NCI-H2107 treated with DMSO at 0.1 percent for 48 hours (cell line): ENCODE results near the gene MESP2.

Source experiments
- DNase-seq: peaks from one replicate; lab custom pipeline; 2025; ENCODE audit not compliant: unreplicated experiment; lab: John Stamatoyannopoulos, UW

MESP2 gene

GRCh38 chr15:89814112-89814742 lies 38.1 kb downstream of the MESP2 start:
- DNase-seq = no peak

GRCh38 chr15:89815769-89816168 lies 39.6 kb downstream of the MESP2 start:
- DNase-seq = no peak

DNA sequence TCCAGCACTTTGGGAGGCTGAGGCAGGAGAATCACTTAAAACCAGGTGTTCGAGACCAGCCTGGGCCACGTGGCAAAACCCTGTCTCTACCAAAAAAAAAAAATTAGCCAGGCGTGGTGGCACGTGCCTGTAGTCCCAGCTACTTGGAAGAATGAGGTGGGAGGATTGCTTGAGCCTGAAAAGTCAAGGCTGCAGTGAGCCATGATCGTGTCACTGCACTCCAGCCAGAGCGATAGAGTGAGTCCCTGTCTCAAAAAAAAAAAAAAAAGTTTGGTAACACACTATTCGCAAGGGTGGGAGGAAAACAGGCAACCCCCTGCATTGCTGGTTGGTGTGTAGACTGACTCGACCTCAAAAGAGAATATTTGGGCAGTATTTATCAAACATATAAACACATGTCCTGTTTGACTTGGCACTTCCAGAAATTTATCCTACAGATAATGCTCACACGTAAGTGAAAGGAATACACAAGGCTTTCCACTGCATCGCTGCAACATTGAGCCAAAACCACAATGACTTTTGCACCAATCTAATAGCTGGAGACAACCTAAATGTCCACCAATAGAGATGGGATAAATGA lies 41.7 kb downstream of the MESP2 start:
- no peak for DNase-seq

DNA sequence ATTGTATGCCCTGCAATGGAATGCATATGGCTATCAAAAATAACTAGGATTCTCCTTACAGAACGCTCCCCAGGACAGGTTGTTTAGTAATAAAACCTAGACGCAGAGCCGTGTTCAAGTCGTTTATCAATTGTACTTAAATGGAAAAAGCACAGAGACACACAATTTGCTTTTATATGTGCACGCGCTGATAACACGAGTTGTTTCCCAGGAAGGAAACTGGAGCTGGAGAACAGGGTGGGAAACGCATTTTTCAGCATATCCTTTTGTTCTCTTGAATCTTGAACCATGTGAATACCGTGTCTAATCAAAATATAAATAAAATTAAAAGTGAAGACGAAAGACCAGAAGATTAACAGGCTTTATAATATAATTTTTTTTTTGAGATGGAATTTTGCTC lies 42.2 kb downstream of the MESP2 start:
- no peak for DNase-seq

GRCh38 chr15:89820666-89821611 lies 44.8 kb downstream of the MESP2 start:
- DNase-seq = no peak

DNA sequence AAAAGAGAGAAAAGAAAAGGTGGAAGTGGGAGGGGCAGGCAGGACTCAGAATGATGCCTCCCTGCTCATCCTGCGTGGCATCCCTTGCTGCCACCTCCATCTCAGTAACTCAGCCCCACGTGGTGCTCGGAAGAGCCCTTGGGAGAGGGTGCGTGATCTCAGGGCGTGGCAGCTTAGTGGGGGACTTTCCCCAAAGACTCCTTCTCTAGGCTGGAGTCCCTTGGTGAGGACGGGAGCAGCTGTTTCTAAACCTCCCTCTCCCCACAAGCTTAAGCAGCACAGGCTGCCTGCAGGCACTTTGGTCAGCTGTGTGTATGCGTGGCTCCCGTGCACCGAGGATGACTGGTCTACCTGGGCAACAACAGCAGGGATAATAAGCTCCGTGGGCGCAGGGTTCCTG lies 45.9 kb downstream of the MESP2 start:
- DNase-seq = no peak

GRCh38 chr15:89822611-89822950 lies 46.4 kb downstream of the MESP2 start:
- no peak for DNase-seq

GRCh38 chr15:89822951-89823711 lies 47.0 kb downstream of the MESP2 start:
- no peak for DNase-seq

- no peak for DNase-seq
These were observed 47.9 kb downstream of the MESP2 start for GRCh38 chr15:89823836-89824606.

GRCh38 chr15:89824607-89824867 lies 48.4 kb downstream of the MESP2 start:
- no peak for DNase-seq

DNA sequence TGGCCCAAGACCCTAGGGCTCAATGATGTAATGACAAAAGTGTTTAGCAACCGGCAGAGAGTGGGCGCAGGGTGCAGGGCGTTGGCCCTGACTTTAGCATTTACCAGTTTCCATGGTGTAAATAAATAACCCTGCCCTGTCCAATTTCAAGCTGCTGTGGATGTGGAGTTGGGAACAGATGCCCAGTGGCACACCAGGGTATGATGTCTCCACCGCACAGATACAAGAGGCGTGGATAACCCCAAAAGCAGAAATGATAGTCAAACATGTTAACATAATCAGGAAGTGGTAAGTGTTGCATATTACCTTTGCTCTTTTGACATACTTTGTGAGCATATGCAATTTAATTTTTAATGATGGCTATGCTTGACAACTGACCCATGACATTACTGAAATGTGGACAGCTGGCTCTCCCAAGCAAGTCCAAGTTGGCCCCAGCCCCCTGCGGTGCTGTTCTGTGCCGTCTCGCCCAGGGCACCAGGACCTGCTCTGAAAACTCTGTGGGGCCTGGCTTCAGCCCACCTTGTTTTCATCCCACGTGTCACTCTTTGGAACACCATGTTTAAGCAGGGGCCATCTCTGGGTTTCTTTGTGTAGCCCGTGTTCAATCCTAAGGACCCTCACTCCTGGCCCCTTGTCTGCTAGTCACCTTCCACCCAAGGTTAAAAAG lies 49.3 kb downstream of the MESP2 start:
- no peak for DNase-seq

- DNase-seq = no peak
These were observed 50.8 kb downstream of the MESP2 start for GRCh38 chr15:89826671-89827655.

- no peak for DNase-seq
These were observed 51.7 kb downstream of the MESP2 start for GRCh38 chr15:89827829-89828228.
